Astrocyte (in vitro differentiated cells and primary cell): Measurements from ENCODE around the gene LOXL4. TPM values are rescaled to one million over a fixed set of nuclear protein-coding genes. Genes with fewer than 3 reads are reported as not detected.
"Not testable (repeated sequence)": the region's sequence is repeated elsewhere in the genome, so short reads cannot be mapped to it uniquely, and the experiment has no call there.

ENCODE experiments used
- DNase-seq: peaks from one replicate; pipeline ENCODE4 v3.0.0-alpha.2; 2010; ENCODE audit warnings: low read depth
- FAIRE-seq: peaks from 2 replicates; lab custom pipeline; 2011; peaks lifted over from hg19 to GRCh38; lab: Jason Lieb, UNC
- H2AFZ ChIP-seq: 2 replicates; pipeline ENCODE4 v1.6.0; 2012; ENCODE audit warnings: low read depth, low read length, inconsistent platforms
- H3K27ac ChIP-seq: 2 replicates; pipeline ENCODE4 v1.5.1; 2011; ENCODE audit warnings: low read depth, low read length, inconsistent platforms
- H3K27me3 ChIP-seq: 2 replicates; pipeline ENCODE4 v1.6.0; 2011; ENCODE audit warnings: low read length, inconsistent platforms; ENCODE audit not compliant: insufficient read depth
- H3K36me3 ChIP-seq: 2 replicates; pipeline ENCODE4 v1.5.1; 2011; ENCODE audit warnings: low read length, inconsistent platforms; ENCODE audit not compliant: insufficient read depth
- H3K4me1 ChIP-seq: 2 replicates; pipeline ENCODE4 v1.5.1; 2011; ENCODE audit warnings: low read length, inconsistent platforms; ENCODE audit not compliant: insufficient read depth
- H3K4me2 ChIP-seq: 2 replicates; pipeline ENCODE4 v1.6.0; 2012; ENCODE audit warnings: low read length, inconsistent platforms
- H3K4me3 ChIP-seq: 2 replicates; pipeline ENCODE4 v1.5.1; 2011; ENCODE audit warnings: low read depth, mild to moderate bottlenecking, low read length, inconsistent platforms; ENCODE audit not compliant: insufficient read depth
- H3K79me2 ChIP-seq: 2 replicates; pipeline ENCODE4 v1.6.0; 2012; ENCODE audit warnings: mild to moderate bottlenecking, low read length, inconsistent platforms; ENCODE audit not compliant: insufficient read depth
- H3K9ac ChIP-seq: 2 replicates; pipeline ENCODE4 v1.6.0; 2012; ENCODE audit warnings: mild to moderate bottlenecking, low read length, inconsistent platforms
- H3K9me3 ChIP-seq: 2 replicates; pipeline ENCODE4 v1.5.1; 2012; ENCODE audit warnings: low read depth, mild to moderate bottlenecking, low read length, inconsistent platforms; ENCODE audit not compliant: insufficient read depth
- H4K20me1 ChIP-seq: 2 replicates; pipeline ENCODE4 v1.6.0; 2012; ENCODE audit warnings: low read length, inconsistent platforms; ENCODE audit not compliant: insufficient read depth
- H3K27ac Mint-ChIP-seq: one replicate; pipeline ENCODE4 v1.8.0; 2021; ENCODE audit warnings: mild to moderate bottlenecking, mixed read lengths; ENCODE audit not compliant: unreplicated experiment
- H3K27me3 Mint-ChIP-seq: one replicate; pipeline ENCODE4 v1.8.0; 2021; ENCODE audit warnings: low read depth, mixed read lengths; ENCODE audit not compliant: unreplicated experiment
- H3K36me3 Mint-ChIP-seq: one replicate; pipeline ENCODE4 v1.8.0; 2021; ENCODE audit warnings: low read depth, mixed read lengths; ENCODE audit not compliant: unreplicated experiment
- H3K4me1 Mint-ChIP-seq: one replicate; pipeline ENCODE4 v1.8.0; 2021; ENCODE audit warnings: low read depth, mixed read lengths; ENCODE audit not compliant: unreplicated experiment
- H3K4me3 Mint-ChIP-seq: one replicate; pipeline ENCODE4 v1.8.0; 2021; ENCODE audit warnings: mild to moderate bottlenecking, moderate library complexity, mixed read lengths; ENCODE audit not compliant: unreplicated experiment
- H3K9me3 Mint-ChIP-seq: one replicate; pipeline ENCODE4 v1.8.0; 2021; ENCODE audit warnings: mild to moderate bottlenecking, mixed read lengths; ENCODE audit not compliant: unreplicated experiment
- CTCF ChIP-seq: IDR thresholded peaks from 2 replicates; pipeline ENCODE4 v1.5.1; 2011; ENCODE audit warnings: low read depth, mild to moderate bottlenecking, inconsistent platforms, low read length, moderate library complexity; ENCODE audit not compliant: insufficient read depth
- EZH2 ChIP-seq: IDR thresholded peaks from 2 replicates; pipeline ENCODE4 v1.6.1; 2012; ENCODE audit warnings: mild to moderate bottlenecking, low read length, inconsistent platforms; ENCODE audit not compliant: insufficient read depth
- total RNA-seq: library from RNA; stranded (reverse); gene quantifications from 2 replicates; pipeline ENCODE4 v1.2.1, GENCODE V29; 2021

The LOXL4 gene
- total RNA-seq, 1 donor from 2014 or later, result 26.6 TPM

- Mint-ChIP-seq H3K9me3 (no peaks in the 10 kb centered on the region), H3K4me1 (no peaks in the 10 kb centered on the region), H3K27me3 (no peaks in the 10 kb centered on the region), H3K27ac (no peak overlapping the region), H3K4me3 (no peak overlapping the region), H3K36me3 (peaks cover 9% of the 10 kb centered on the region)
- Histone ChIP-seq H3K4me2 (no peak overlapping the region), H3K4me3 (no peak overlapping the region), H3K36me3 (peaks cover 8% of the 10 kb centered on the region), H3K79me2 (no peaks in the 10 kb centered on the region), H3K9me3 (no peaks in the 10 kb centered on the region), H2AFZ (no peak overlapping the region), H3K27me3 (no peaks in the 10 kb centered on the region), H3K27ac (no peak overlapping the region), H4K20me1 (no peaks in the 10 kb centered on the region), H3K4me1 (no peaks in the 10 kb centered on the region), H3K9ac (no peak overlapping the region)
- DNase-seq (no peak), FAIRE-seq (peak; percentile 59)
- no peak for TF ChIP-seq EZH2
- no peak for TF ChIP-seq CTCF
Observed at GRCh38 chr10:98235846-98236245, 32.1 kb downstream of the LOXL4 start.

- Histone ChIP-seq H3K9me3 (no peaks in the 10 kb centered on the region), H4K20me1 (no peaks in the 10 kb centered on the region), H3K27ac (no peak overlapping the region), H3K4me2 (no peak overlapping the region), H2AFZ (no peak overlapping the region), H3K4me1 (no peaks in the 10 kb centered on the region), H3K4me3 (no peak overlapping the region), H3K9ac (no peak overlapping the region), H3K36me3 (peaks cover 4% of the 10 kb centered on the region), H3K27me3 (no peaks in the 10 kb centered on the region), H3K79me2 (peaks cover 2% of the 10 kb centered on the region)
- TF ChIP-seq EZH2, result no peak
- no peak for TF ChIP-seq CTCF
- FAIRE-seq (peak; percentile 47), DNase-seq (no peak)
- Mint-ChIP-seq H3K9me3 (peaks cover 11% of the 10 kb centered on the region), H3K27ac (no peak overlapping the region), H3K27me3 (no peaks in the 10 kb centered on the region), H3K36me3 (peaks cover 15% of the 10 kb centered on the region), H3K4me1 (no peaks in the 10 kb centered on the region), H3K4me3 (no peak overlapping the region)
Observed at GRCh38 chr10:98231417-98231816, 36.6 kb downstream of the LOXL4 start.

GRCh38 chr10:98228266-98228665 is 39.7 kb downstream of the LOXL4 start:
- H3K4me3 ChIP-seq, DNase-seq, H3K4me3 Mint-ChIP-seq, H2AFZ ChIP-seq, H3K4me1 ChIP-seq, H3K4me1 Mint-ChIP-seq, FAIRE-seq, H3K9ac ChIP-seq, H3K4me2 ChIP-seq, H3K27me3 ChIP-seq, H3K27ac ChIP-seq, H3K9me3 ChIP-seq, H3K27me3 Mint-ChIP-seq, H3K27ac Mint-ChIP-seq, H3K36me3 ChIP-seq: not testable (repeated sequence)
- Mint-ChIP-seq H3K9me3 (peaks cover 15% of the 10 kb centered on the region), H3K36me3 (peaks cover 15% of the 10 kb centered on the region)
- Histone ChIP-seq H3K79me2 (peaks cover 17% of the 10 kb centered on the region), H4K20me1 (peaks cover 17% of the 10 kb centered on the region)

GRCh38 chr10:98227713-98228112 is 40.3 kb downstream of the LOXL4 start:
- H3K9me3 Mint-ChIP-seq, result peaks cover 15% of the 10 kb centered on the region
- H3K27me3 Mint-ChIP-seq, H3K27me3 ChIP-seq, H3K9me3 ChIP-seq, FAIRE-seq, H3K27ac Mint-ChIP-seq, H3K9ac ChIP-seq, H3K4me3 ChIP-seq, H3K36me3 ChIP-seq, H3K27ac ChIP-seq, DNase-seq, H2AFZ ChIP-seq, H3K4me3 Mint-ChIP-seq, H3K4me1 Mint-ChIP-seq, H3K4me1 ChIP-seq, H3K4me2 ChIP-seq: not testable (repeated sequence)
- H4K20me1 ChIP-seq, result peaks cover 18% of the 10 kb centered on the region
- H3K36me3 Mint-ChIP-seq, result peaks cover 16% of the 10 kb centered on the region
- H3K79me2 ChIP-seq, result peaks cover 19% of the 10 kb centered on the region
